Measurements from ENCODE around the gene ELL. TPM values are rescaled to one million over a fixed set of nuclear protein-coding genes. Genes with fewer than 3 reads are reported as not detected.
A peak's percentile ranks its signal among the peaks of the same experiment; 100 is the strongest.

The ELL gene
- total RNA-seq, 4 donors from 2014 or later = 21.8 to 30.8 (median 27.3) TPM

DNA sequence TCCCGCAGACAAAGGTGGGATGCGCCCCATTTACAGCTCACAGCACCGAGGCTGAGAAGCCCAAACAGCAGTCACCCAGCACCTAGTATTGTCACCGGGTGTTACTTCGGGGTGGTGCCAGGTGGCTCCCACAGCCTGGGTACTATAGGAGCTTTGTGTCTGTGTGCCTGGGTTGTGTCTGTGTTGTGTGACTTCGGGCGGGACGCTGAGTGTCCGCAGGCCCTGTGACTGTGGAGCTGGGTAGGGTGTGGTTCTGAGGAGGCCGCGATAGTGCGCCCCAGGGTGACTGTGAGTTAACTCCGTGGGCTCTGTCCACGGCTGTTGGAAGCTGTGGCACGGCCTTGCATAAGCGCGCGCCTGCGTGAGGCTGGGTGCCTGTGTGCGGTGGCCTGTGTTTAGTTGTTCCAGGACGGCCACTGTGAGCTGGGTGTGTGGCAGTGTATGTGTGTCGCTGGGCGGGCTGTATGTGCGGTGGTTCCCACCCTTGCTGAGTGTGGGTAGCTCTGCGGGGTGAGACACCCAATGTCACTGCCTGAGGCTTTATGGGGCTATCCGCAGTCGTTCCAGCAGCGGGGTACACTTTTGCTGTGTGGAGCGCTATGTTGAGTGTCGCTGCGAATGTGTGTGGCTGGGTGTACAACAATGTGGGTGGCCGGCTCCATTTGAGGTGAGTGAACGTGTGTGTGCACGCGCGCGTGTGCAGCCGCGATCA, 103.2 kb downstream of the ELL start:
- Histone ChIP-seq H3K4me1 (peaks cover 18 to 58% of the 10 kb centered on the region in 2 donors), H3K4me3 (peak overlapping the region; percentile 57 to 69 (median 62)), H3K36me3 (no peaks in the 10 kb centered on the region), H3K27ac (peak overlapping the region; percentile 83 to 92 (median 84)), H3K9me3 (no peaks in the 10 kb centered on the region), H3K27me3 (peaks cover 20 to 26% (median 21%) of the 10 kb centered on the region in 3 donors)
- DNase-seq (no peak), ATAC-seq (peak in 1 of 2 donors; percentile 3)
- intact Hi-C loops (cut with DNase I; ENCODE audit: low total_unique reads) (loop anchor here (10.0 kb wide), 1 partner anchor 214 kb away; the partner anchor contains the start of gene RAB3A), in situ Hi-C loops (cut with MboI; ENCODE audit: low sequenced_read_pairs in 4 of 4) (loop anchor here in 2 of 4 donors (25.0 kb wide), 1 partner anchor 156 kb away; the partner anchor contains the start of gene IQCN (in 2 of the 2))
- no peak for TF ChIP-seq POLR2A (IDR thresholded peaks at IDR 0.05)
- TF ChIP-seq, protein P1, sequence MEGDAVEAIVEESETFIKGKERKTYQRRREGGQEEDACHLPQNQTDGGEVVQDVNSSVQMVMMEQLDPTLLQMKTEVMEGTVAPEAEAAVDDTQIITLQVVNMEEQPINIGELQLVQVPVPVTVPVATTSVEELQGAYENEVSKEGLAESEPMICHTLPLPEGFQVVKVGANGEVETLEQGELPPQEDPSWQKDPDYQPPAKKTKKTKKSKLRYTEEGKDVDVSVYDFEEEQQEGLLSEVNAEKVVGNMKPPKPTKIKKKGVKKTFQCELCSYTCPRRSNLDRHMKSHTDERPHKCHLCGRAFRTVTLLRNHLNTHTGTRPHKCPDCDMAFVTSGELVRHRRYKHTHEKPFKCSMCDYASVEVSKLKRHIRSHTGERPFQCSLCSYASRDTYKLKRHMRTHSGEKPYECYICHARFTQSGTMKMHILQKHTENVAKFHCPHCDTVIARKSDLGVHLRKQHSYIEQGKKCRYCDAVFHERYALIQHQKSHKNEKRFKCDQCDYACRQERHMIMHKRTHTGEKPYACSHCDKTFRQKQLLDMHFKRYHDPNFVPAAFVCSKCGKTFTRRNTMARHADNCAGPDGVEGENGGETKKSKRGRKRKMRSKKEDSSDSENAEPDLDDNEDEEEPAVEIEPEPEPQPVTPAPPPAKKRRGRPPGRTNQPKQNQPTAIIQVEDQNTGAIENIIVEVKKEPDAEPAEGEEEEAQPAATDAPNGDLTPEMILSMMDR (IDR thresholded peaks at IDR 0.05 in 4 of 5, conservative IDR thresholded peaks at IDR 0.05 in 1 of 5) = no peak

DNA sequence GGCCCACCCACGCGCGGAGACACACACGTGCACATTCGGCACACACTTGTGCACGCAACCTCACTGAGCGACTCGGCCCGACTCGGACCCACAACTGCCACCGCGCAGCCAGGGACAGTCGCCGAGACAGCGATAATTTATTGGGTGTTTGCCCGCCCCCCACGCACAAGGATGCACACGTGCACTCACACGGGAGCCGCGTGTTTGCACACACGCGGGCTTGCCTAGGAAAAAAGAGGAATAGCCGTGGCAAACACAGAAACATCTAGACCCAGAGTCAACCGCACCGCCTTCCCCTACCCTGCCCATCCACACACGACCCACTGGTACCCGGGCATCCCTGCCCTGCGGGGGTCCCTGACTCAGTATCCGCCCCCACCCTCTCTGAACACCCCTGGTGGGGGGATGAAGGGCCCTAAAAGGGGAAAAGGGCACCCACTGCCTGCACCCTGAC, 103.8 kb downstream of the ELL start:
- in situ Hi-C loops (cut with MboI; ENCODE audit: low sequenced_read_pairs in 4 of 4) = loop anchor here in 2 of 4 donors (25.0 kb wide), 1 partner anchor 156 kb away; the partner anchor contains the start of gene IQCN (in 2 of the 2)

DNA sequence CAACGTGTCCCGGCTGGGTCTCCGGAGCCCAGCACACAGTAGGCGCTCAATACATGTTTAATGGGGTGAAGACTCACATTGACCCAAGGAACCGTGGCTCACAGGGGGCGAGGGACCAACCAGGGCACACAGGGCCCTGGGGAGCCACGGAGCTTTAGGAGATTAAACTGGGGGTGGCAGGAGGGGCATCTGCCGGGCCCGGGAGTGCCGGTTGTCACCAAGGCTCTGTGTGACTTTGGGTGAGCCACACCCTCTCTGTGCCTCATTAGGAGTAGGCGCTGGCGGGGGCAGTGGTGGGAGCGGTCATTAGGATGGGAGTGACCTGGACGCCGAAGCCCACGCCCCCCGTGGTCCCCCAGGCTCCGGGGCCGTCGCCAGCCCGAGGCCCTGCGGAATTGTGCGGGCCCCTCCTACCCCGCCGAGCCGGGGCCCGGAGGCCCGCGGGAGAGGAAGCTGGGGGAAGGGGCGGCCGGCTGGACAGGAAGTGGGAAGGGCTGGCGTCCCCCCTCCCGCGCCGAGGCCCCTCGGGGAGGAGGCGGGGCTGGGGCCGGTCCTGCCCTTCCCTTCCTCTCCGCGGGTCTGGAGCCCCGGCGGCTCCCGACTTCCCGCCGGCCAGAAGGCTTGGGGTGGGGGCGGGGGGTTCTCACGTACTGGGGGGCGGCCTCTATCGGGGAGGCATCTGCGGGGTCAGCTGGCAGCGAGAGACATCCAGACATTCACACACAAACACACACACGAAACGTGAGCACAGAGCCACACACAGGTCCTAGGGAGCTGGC, 104.4 kb downstream of the ELL start:
- DNase-seq (peak in 1 of 2 donors; percentile 54), ATAC-seq (peak in 1 of 2 donors; percentile 10)
- intact Hi-C loops (cut with DNase I; ENCODE audit: low total_unique reads) = loop anchor here (10.0 kb wide), 1 partner anchor 213 kb away; the partner anchor contains the start of gene RAB3A
- H3K4me1 ChIP-seq = peaks cover 18 to 51% of the 10 kb centered on the region in 2 donors
- H3K4me3 ChIP-seq = peak overlapping the region; percentile 41 to 62 (median 51)
- peak; percentile 42 to 53 for TF ChIP-seq POLR2A (IDR thresholded peaks at IDR 0.05)
- TF ChIP-seq, protein P1 (IDR thresholded peaks at IDR 0.05 in 4 of 5, conservative IDR thresholded peaks at IDR 0.05 in 1 of 5) = no peak
- peaks cover 20 to 26% (median 21%) of the 10 kb centered on the region in 3 donors for H3K27me3 ChIP-seq
- H3K9me3 ChIP-seq = no peaks in the 10 kb centered on the region
- H3K27ac ChIP-seq = peak overlapping the region; percentile 83 to 92 (median 84)
- H3K36me3 ChIP-seq = no peaks in the 10 kb centered on the region
- in situ Hi-C loops (cut with MboI; ENCODE audit: low sequenced_read_pairs in 4 of 4) = loop anchor here in 2 of 4 donors (25.0 kb wide), 1 partner anchor 155 kb away; the partner anchor contains the start of gene IQCN (in 2 of the 2)

More for the DNA sequence above, 103.8 kb downstream of the ELL start:
- intact Hi-C loops (cut with DNase I; ENCODE audit: low total_unique reads) = loop anchor here (10.0 kb wide), 1 partner anchor 213 kb away; the partner anchor contains the start of gene RAB3A
- peaks cover 18 to 52% of the 10 kb centered on the region in 2 donors for H3K4me1 ChIP-seq
- H3K27me3 ChIP-seq = peaks cover 20 to 26% (median 21%) of the 10 kb centered on the region in 3 donors
- H3K27ac ChIP-seq = peak overlapping the region; percentile 83 to 92 (median 84)
- DNase-seq (no peak), ATAC-seq (no peak)
- TF ChIP-seq POLR2A (IDR thresholded peaks at IDR 0.05) = no peak
- no peaks in the 10 kb centered on the region for H3K9me3 ChIP-seq
- H3K4me3 ChIP-seq = peak overlapping the region; percentile 47 to 69 (median 62)
- H3K36me3 ChIP-seq = no peaks in the 10 kb centered on the region

- Histone ChIP-seq H3K36me3 (no peaks in the 10 kb centered on the region), H3K4me3 (peak overlapping the region; percentile 41 to 62 (median 51)), H3K27ac (peak overlapping the region; percentile 83 to 92 (median 84)), H3K9me3 (no peaks in the 10 kb centered on the region), H3K27me3 (peaks cover 20 to 26% (median 21%) of the 10 kb centered on the region in 3 donors), H3K4me1 (peaks cover 18 to 51% of the 10 kb centered on the region in 2 donors)
- peak; percentile 69 to 71 for DNase-seq
- ATAC-seq = peak; percentile 15 to 34
- TF ChIP-seq POLR2A (IDR thresholded peaks at IDR 0.05) = no peak
- TF ChIP-seq, protein P1 (IDR thresholded peaks at IDR 0.05 in 4 of 5, conservative IDR thresholded peaks at IDR 0.05 in 1 of 5) = no peak
- in situ Hi-C loops (cut with MboI; ENCODE audit: low sequenced_read_pairs in 4 of 4) (loop anchor here in 2 of 4 donors (25.0 kb wide), 1 partner anchor 155 kb away; the partner anchor contains the start of gene IQCN (in 2 of the 2)), intact Hi-C loops (cut with DNase I; ENCODE audit: low total_unique reads) (loop anchor here (10.0 kb wide), 1 partner anchor 212 kb away; the partner anchor contains the start of gene RAB3A)
Measured at GRCh38 chr19:18416778-18417249, 105.1 kb downstream of the ELL start.
